GM18517 (cell line): ENCODE data around the gene ABCB4.

ENCODE experiments used
- ATAC-seq: cut with Tn5 transposase; IDR thresholded peaks from one replicate; pipeline ENCODE4 v1.9.1; 2021; ENCODE audit warnings: mild to moderate bottlenecking, moderate library complexity; ENCODE audit not compliant: unreplicated experiment

The ABCB4 gene

GRCh38 chr7:87359366-87359765, 116.1 kb downstream of the ABCB4 start:
- no peak for ATAC-seq

GRCh38 chr7:87356448-87356847, 119.0 kb downstream of the ABCB4 start:
- ATAC-seq = no peak

- ATAC-seq = no peak
These were observed 120.7 kb downstream of the ABCB4 start for GRCh38 chr7:87354749-87355148.
